ENCODE results near the gene MYBPC2.

Gene MYBPC2

GRCh38 chr19:50505856-50506611 lies 73.3 kb downstream of the MYBPC2 start:
- DNase-seq: no peak

GRCh38 chr19:50506700-50507099 lies 74.0 kb downstream of the MYBPC2 start:
- DNase-seq: no peak

- no peak for DNase-seq
These were observed 74.7 kb downstream of the MYBPC2 start for GRCh38 chr19:50507376-50507775.

GRCh38 chr19:50508843-50509190 lies 76.1 kb downstream of the MYBPC2 start:
- DNase-seq: no peak

GRCh38 chr19:50509366-50509765 lies 76.7 kb downstream of the MYBPC2 start:
- no peak for DNase-seq

- no peak for DNase-seq
These were observed 77.5 kb downstream of the MYBPC2 start for GRCh38 chr19:50510121-50510670.

GRCh38 chr19:50510700-50511068 lies 78.0 kb downstream of the MYBPC2 start:
- DNase-seq: no peak

GRCh38 chr19:50511069-50511822 lies 78.6 kb downstream of the MYBPC2 start, which contains the start of gene JOSD2:
JOSD2 (minus strand) TSS chr19:50511191; CDS start chr19:50510431, 760 bp downstream.
- peak; percentile 98 for DNase-seq

- DNase-seq: no peak
These were observed 79.7 kb downstream of the MYBPC2 start for GRCh38 chr19:50512112-50512998.

- DNase-seq: no peak
These were observed 80.5 kb downstream of the MYBPC2 start for GRCh38 chr19:50512999-50513745.

GRCh38 chr19:50513746-50514345 lies 81.2 kb downstream of the MYBPC2 start, which contains the start of gene ASPDH:
ASPDH (minus strand) TSS chr19:50513913; CDS start chr19:50513823, 90 bp downstream.
- no peak for DNase-seq

GRCh38 chr19:50514346-50515167 lies 81.9 kb downstream of the MYBPC2 start:
- DNase-seq: no peak

- no peak for DNase-seq
These were observed 82.5 kb downstream of the MYBPC2 start for GRCh38 chr19:50515168-50515561.
